ENCODE measurements around the gene APBA3.
"Not testable (repeated sequence)": the region's sequence is repeated elsewhere in the genome, so short reads cannot be mapped to it uniquely, and the experiment has no call there.

Gene APBA3

DNA sequence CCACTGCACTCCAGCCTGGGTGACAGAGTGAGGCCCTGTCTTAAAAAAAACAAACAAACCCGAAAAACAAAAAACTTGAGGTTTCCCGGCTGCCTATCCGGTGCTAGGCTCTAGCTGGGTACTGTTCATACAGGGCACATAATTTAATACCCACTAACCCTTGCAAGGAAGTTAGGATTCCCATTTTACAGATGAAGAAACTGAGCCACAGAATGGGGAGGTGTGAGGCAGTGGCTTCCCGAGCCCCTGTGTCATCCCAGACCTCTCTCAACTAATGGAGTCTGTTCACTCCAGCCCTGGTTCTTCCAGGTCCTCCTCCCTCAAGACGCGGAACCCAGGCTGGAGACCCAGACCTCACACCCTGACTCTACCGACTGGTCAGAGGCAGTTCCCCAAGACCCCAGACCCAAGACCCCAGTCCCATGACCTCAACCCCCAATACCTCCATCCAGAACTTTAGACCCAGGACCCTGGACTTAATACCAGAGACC, 576 bp downstream of the APBA3 start:
- no peak for ATAC-seq
- TF ChIP-seq BACH2 (CRISPR knock-in tag; IDR thresholded peaks at IDR 0.05; ENCODE audit: borderline replicate concordance) (no peak), ARNTL (CRISPR knock-in tag; IDR thresholded peaks at IDR 0.05; ENCODE audit: borderline replicate concordance, low read depth) (no peak), TCF4 (CRISPR knock-in tag; IDR thresholded peaks at IDR 0.05; ENCODE audit: borderline replicate concordance) (no peak), RARB (CRISPR knock-in tag; IDR thresholded peaks at IDR 0.05) (no peak), ISL1 (CRISPR knock-in tag; IDR thresholded peaks at IDR 0.05) (no peak), PPARA (CRISPR knock-in tag; IDR thresholded peaks at IDR 0.05; ENCODE audit: borderline replicate concordance) (no peak), OSR1 (CRISPR knock-in tag; IDR thresholded peaks at IDR 0.05) (no peak), ZFP30 (CRISPR knock-in tag; IDR thresholded peaks at IDR 0.05) (no peak), SNAI2 (CRISPR knock-in tag; IDR thresholded peaks at IDR 0.05) (no peak), ZNF70 (CRISPR knock-in tag; IDR thresholded peaks at IDR 0.05) (no peak)
- TF ChIP-seq, protein P1, sequence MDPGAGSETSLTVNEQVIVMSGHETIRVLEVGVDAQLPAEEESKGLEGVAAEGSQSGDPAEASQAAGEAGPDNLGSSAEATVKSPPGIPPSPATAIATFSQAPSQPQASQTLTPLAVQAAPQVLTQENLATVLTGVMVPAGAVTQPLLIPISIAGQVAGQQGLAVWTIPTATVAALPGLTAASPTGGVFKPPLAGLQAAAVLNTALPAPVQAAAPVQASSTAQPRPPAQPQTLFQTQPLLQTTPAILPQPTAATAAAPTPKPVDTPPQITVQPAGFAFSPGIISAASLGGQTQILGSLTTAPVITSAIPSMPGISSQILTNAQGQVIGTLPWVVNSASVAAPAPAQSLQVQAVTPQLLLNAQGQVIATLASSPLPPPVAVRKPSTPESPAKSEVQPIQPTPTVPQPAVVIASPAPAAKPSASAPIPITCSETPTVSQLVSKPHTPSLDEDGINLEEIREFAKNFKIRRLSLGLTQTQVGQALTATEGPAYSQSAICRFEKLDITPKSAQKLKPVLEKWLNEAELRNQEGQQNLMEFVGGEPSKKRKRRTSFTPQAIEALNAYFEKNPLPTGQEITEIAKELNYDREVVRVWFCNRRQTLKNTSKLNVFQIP (CRISPR knock-in tag; IDR thresholded peaks at IDR 0.05; ENCODE audit: borderline replicate concordance, low read depth): no peak

DNA sequence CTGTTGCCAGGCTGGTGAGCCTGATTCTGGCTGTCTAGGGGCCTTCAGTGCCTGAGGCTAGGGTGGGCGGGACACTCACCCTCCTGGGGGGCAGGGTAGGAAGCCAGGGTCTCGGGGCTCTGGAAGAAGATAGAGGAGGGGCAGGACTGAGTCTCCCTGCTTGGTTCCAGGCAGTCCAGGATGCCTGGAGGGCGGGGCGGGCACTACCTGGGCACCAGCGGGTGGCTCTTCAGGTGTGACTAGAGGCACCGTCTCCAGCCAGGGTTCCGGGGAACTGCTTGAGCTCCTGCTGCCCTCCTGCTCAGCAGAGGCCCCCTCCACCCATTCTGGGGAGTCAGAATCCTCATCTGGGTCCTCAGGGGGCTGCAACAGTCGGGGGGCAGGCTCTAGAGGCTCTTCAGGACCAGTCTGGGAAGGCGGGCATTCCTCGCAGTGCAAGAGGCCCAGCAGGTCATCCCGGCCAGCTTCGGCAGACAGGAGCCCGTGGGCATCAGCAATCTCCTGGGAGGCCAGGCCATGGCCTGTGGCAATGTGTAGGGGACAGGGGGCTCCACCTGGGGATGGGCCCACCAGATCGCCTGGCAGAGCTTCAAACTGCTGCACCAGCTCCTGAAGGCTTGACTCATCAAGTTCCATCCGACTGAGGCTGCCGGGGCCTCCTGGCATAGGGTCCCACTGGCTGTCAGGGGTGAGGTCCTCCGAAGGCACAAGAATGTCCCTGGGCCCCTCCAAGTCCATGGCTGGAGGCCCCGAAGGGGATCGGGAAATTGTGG, 1.8 kb downstream of the APBA3 start:
- no peak for ATAC-seq
- TF ChIP-seq SNAI2 (CRISPR knock-in tag; IDR thresholded peaks at IDR 0.05) (no peak), ZNF8 (CRISPR knock-in tag; IDR thresholded peaks at IDR 0.05) (no peak), ZFP3 (CRISPR knock-in tag; IDR thresholded peaks at IDR 0.05) (no peak), ARNTL (CRISPR knock-in tag; IDR thresholded peaks at IDR 0.05; ENCODE audit: borderline replicate concordance, low read depth) (no peak), CSDC2 (CRISPR knock-in tag; IDR thresholded peaks at IDR 0.05) (no peak)
- TF ChIP-seq, protein P1 (CRISPR knock-in tag; IDR thresholded peaks at IDR 0.05; ENCODE audit: borderline replicate concordance, low read depth): no peak

- not testable (repeated sequence) for ATAC-seq
Measured at GRCh38 chr19:3758297-3758696, 3.2 kb downstream of the APBA3 start.

DNA sequence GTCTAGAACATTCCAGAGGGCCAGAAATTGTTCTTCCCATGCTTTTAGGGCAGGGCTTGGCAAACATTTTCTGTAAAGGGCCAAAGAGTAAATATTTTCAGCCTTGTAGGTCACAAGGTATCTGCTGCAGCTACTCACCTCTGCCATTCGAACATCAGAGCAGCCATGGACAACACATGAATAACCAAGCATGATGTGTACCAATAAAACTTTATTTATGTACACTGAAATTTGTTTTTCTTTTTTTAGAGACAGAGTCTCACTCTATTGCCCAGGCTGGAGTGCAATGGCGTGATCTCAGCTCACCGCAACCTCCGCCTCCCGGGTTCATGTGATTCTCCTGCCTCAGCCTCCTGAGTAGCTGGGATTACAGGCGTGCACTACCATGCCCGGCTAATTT, 3.8 kb downstream of the APBA3 start:
- ATAC-seq: not testable (repeated sequence)

- no peak for ATAC-seq
Measured at GRCh38 chr19:3753631-3754410, 7.7 kb downstream of the APBA3 start.

DNA sequence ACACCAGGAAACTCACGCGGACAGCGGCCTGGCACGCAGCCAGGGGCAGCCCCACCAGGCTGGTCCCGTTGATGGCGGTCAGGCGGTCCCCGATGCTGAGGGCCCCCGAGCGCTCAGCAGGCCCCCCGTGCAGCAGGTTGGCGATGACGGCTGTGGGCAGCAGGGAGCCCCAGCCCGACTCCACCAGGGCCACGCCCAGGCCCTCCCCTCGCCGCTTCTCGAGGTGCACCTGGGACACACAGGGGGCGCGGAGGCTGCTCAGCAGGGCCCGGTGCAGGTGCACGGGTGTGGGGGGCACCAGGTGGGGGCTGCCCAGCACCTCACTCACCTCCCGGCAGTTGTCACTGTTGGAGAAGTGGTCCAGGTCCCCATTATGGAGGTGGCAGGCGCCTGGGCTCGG, 9.0 kb downstream of the APBA3 start:
- ATAC-seq: no peak
- TF ChIP-seq TCF4 (CRISPR knock-in tag; IDR thresholded peaks at IDR 0.05; ENCODE audit: borderline replicate concordance) (no peak), TOX (CRISPR knock-in tag; IDR thresholded peaks at IDR 0.05; ENCODE audit: borderline replicate concordance) (no peak), ISL1 (CRISPR knock-in tag; IDR thresholded peaks at IDR 0.05) (no peak), SNAI2 (CRISPR knock-in tag; IDR thresholded peaks at IDR 0.05) (no peak), ARNTL (CRISPR knock-in tag; IDR thresholded peaks at IDR 0.05; ENCODE audit: borderline replicate concordance, low read depth) (no peak), GLIS3 (CRISPR knock-in tag; IDR thresholded peaks at IDR 0.05) (no peak), PPARA (CRISPR knock-in tag; IDR thresholded peaks at IDR 0.05; ENCODE audit: borderline replicate concordance) (no peak), CREB5 (CRISPR knock-in tag; IDR thresholded peaks at IDR 0.05; ENCODE audit: low read depth) (no peak), RARB (CRISPR knock-in tag; IDR thresholded peaks at IDR 0.05) (no peak), ZNF8 (CRISPR knock-in tag; IDR thresholded peaks at IDR 0.05) (no peak)
- TF ChIP-seq, protein P2, sequence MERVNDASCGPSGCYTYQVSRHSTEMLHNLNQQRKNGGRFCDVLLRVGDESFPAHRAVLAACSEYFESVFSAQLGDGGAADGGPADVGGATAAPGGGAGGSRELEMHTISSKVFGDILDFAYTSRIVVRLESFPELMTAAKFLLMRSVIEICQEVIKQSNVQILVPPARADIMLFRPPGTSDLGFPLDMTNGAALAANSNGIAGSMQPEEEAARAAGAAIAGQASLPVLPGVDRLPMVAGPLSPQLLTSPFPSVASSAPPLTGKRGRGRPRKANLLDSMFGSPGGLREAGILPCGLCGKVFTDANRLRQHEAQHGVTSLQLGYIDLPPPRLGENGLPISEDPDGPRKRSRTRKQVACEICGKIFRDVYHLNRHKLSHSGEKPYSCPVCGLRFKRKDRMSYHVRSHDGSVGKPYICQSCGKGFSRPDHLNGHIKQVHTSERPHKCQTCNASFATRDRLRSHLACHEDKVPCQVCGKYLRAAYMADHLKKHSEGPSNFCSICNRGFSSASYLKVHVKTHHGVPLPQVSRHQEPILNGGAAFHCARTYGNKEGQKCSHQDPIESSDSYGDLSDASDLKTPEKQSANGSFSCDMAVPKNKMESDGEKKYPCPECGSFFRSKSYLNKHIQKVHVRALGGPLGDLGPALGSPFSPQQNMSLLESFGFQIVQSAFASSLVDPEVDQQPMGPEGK (CRISPR knock-in tag; IDR thresholded peaks at IDR 0.05; ENCODE audit: borderline replicate concordance): no peak

More at GRCh38 chr19:3753631-3754410, 7.7 kb downstream of the APBA3 start:
- no peak for TF ChIP-seq ZFP3 (CRISPR knock-in tag; IDR thresholded peaks at IDR 0.05)
- TF ChIP-seq ESRRG (CRISPR knock-in tag; IDR thresholded peaks at IDR 0.05): no peak
- TF ChIP-seq, protein P2 (CRISPR knock-in tag; IDR thresholded peaks at IDR 0.05; ENCODE audit: borderline replicate concordance): no peak
- TF ChIP-seq TOX (CRISPR knock-in tag; IDR thresholded peaks at IDR 0.05; ENCODE audit: borderline replicate concordance): no peak
- TF ChIP-seq CSDC2 (CRISPR knock-in tag; IDR thresholded peaks at IDR 0.05): no peak
- TF ChIP-seq OSR1 (CRISPR knock-in tag; IDR thresholded peaks at IDR 0.05): no peak

All from SK-N-SH treated with all-trans-retinoic acid at 6 μM for 48 hours (cell line).